KMS-11 (cell line): ENCODE measurements around the gene ADAMTS8.

Experiments used
- H2AFZ ChIP-seq: fragments of 200-600 bp; sonication (generic); 2 replicates; pipeline ENCODE4 v1.6.1; 2016; ENCODE audit warnings: antibody characterized with exemption, mixed run types, low read depth
- H3K27ac ChIP-seq: fragments of 200-600 bp; sonication (generic); 2 replicates; pipeline ENCODE4 v1.6.1; 2016; ENCODE audit warnings: mild to moderate bottlenecking, mixed run types
- H3K27me3 ChIP-seq: fragments of 200-600 bp; sonication (generic); 2 replicates; pipeline ENCODE4 v1.6.1; 2017; ENCODE audit warnings: mild to moderate bottlenecking, low read depth, mixed run types, moderate library complexity; ENCODE audit not compliant: insufficient read depth
- H3K36me3 ChIP-seq: fragments of 200-600 bp; sonication (generic); 2 replicates; pipeline ENCODE4 v1.6.1; 2017; ENCODE audit warnings: mild to moderate bottlenecking, mixed run types; ENCODE audit not compliant: insufficient read depth
- H3K4me1 ChIP-seq: fragments of 200-600 bp; sonication (generic); 2 replicates; pipeline ENCODE4 v1.6.1; 2016; ENCODE audit warnings: mild to moderate bottlenecking, low read depth, mixed run types; ENCODE audit not compliant: poor library complexity, severe bottlenecking
- H3K4me2 ChIP-seq: fragments of 200-600 bp; sonication (generic); 2 replicates; pipeline ENCODE4 v1.7.0; 2016; ENCODE audit warnings: mild to moderate bottlenecking, mixed run types
- H3K4me3 ChIP-seq: fragments of 200-600 bp; sonication (generic); IDR thresholded peaks from 2 replicates; pipeline ENCODE4 v1.6.1; 2017; ENCODE audit warnings: low read depth, low read length, mixed read lengths; ENCODE audit not compliant: insufficient read depth
- H3K79me2 ChIP-seq: fragments of 200-600 bp; sonication (generic); 2 replicates; pipeline ENCODE4 v1.6.1; 2016; ENCODE audit warnings: low read depth, mixed run types; ENCODE audit not compliant: insufficient read depth
- H3K9ac ChIP-seq: fragments of 200-600 bp; sonication (generic); 2 replicates; pipeline ENCODE4 v1.6.1; 2016; ENCODE audit warnings: mild to moderate bottlenecking, mixed run types
- H4K20me1 ChIP-seq: fragments of 200-600 bp; sonication (generic); 2 replicates; pipeline ENCODE4 v1.6.1; 2016; ENCODE audit warnings: mild to moderate bottlenecking, mixed run types; ENCODE audit not compliant: insufficient read depth
- TF ChIP-seq, protein P1 (sequence below): fragments of 200-600 bp; sonication (generic); conservative IDR thresholded peaks from 2 replicates; pipeline ENCODE4 v1.6.1; 2017; ENCODE audit warnings: low read depth, mild to moderate bottlenecking, antibody characterized with exemption, low read length, moderate library complexity, mixed read lengths

Gene ADAMTS8

DNA sequence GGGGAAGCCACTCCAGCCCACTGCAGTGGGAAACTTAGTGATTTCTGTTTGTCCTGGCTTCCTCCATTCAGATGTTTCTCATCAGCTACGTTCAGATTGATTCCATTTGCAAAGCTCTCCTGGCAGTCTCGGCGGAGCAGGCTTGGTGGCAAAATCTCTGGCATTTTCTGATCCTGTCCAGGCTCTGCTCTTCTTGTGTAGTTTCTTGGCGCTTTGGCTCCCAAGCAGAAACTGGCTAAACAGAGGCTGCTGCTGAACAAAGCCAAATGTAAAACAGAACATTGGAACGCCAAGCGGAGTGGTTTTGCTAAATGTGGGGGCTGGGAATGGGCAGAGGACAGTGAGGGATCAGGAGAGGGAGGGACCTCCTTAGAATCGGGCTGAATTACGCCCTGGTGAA lies 36.7 kb downstream of the ADAMTS8 start:
- Histone ChIP-seq H3K4me1 (no peaks in the 10 kb centered on the region), H3K27ac (no peak overlapping the region), H3K9ac (no peak overlapping the region), H3K36me3 (no peaks in the 10 kb centered on the region), H3K79me2 (no peaks in the 10 kb centered on the region), H3K4me3 (no peak overlapping the region), H3K4me2 (no peak overlapping the region), H3K27me3 (no peaks in the 10 kb centered on the region), H4K20me1 (no peaks in the 10 kb centered on the region), H2AFZ (no peak overlapping the region)
- TF ChIP-seq, protein P1, sequence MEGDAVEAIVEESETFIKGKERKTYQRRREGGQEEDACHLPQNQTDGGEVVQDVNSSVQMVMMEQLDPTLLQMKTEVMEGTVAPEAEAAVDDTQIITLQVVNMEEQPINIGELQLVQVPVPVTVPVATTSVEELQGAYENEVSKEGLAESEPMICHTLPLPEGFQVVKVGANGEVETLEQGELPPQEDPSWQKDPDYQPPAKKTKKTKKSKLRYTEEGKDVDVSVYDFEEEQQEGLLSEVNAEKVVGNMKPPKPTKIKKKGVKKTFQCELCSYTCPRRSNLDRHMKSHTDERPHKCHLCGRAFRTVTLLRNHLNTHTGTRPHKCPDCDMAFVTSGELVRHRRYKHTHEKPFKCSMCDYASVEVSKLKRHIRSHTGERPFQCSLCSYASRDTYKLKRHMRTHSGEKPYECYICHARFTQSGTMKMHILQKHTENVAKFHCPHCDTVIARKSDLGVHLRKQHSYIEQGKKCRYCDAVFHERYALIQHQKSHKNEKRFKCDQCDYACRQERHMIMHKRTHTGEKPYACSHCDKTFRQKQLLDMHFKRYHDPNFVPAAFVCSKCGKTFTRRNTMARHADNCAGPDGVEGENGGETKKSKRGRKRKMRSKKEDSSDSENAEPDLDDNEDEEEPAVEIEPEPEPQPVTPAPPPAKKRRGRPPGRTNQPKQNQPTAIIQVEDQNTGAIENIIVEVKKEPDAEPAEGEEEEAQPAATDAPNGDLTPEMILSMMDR = no peak

DNA sequence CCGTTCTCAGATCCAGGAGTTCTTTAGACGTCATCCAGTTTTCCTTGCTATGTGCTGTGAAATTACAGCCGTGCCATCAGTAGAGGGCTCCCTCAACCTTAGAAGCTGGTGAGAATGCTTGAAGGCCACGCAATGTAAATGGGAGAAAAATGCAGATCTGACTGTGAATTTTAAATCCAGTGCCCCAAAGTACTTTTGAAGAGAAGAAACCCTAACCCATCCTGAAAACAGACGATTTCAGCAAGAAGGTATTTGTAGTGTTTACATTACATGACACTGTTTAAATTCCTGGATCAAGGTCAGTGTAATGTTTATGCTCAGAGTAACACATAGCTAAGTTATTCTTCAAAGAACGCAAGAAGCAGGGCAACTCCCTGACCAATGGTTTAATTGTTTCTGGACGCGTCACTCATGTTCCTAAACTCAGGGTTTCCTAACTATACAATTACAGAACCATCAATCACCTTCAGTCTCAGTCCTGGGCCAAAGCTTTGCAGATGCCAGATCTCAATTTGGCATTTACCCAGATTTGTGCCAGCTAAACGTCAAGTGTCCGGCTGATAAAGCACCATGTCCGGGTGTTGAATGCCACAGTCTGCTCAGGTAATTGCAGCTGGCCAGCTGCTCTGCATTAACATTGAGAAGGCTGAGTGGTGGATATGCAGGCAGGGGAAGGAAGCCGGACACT lies 38.2 kb downstream of the ADAMTS8 start:
- Histone ChIP-seq H3K4me1 (no peaks in the 10 kb centered on the region), H3K27ac (no peak overlapping the region), H3K4me3 (no peak overlapping the region), H3K27me3 (no peaks in the 10 kb centered on the region), H3K79me2 (no peaks in the 10 kb centered on the region), H2AFZ (no peak overlapping the region), H3K4me2 (no peak overlapping the region), H3K9ac (no peak overlapping the region), H3K36me3 (no peaks in the 10 kb centered on the region), H4K20me1 (no peaks in the 10 kb centered on the region)
- TF ChIP-seq, protein P1 = no peak

DNA sequence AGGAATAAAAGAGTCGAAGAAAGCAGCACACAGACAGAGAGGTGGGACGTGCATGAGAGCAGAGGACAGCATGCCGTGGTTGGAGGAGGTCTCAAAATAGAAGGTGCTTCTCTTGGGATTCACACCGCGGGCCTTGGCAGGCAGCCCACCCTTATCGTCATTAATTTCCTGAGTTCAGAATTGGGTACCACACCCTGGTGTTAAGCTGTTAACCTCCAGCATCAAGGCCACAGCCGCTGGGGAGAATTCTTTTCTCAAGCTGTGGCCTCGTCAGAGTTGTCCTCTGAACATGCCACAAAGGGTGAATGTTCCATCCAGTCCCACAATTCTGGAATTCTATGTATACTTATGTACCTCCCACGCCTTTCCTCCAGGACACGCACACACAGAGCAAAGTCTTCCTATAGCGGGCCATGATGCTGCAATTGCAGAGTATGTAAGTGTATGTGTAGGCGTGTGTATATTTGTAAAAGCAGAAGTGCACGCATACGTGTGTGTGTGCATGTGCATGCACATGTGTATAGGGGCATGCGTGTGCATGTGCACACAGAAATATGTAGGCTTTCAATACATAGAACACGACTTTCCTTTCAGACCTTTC lies 39.0 kb downstream of the ADAMTS8 start:
- no peak overlapping the region for H2AFZ ChIP-seq
- TF ChIP-seq, protein P1 = no peak
- H3K4me2 ChIP-seq = no peak overlapping the region
- H3K9ac ChIP-seq = no peak overlapping the region
- no peak overlapping the region for H3K4me3 ChIP-seq
- H3K36me3 ChIP-seq = no peaks in the 10 kb centered on the region
- H3K79me2 ChIP-seq = no peaks in the 10 kb centered on the region
- no peaks in the 10 kb centered on the region for H4K20me1 ChIP-seq
- H3K4me1 ChIP-seq = no peaks in the 10 kb centered on the region
- no peak overlapping the region for H3K27ac ChIP-seq
- H3K27me3 ChIP-seq = no peaks in the 10 kb centered on the region

DNA sequence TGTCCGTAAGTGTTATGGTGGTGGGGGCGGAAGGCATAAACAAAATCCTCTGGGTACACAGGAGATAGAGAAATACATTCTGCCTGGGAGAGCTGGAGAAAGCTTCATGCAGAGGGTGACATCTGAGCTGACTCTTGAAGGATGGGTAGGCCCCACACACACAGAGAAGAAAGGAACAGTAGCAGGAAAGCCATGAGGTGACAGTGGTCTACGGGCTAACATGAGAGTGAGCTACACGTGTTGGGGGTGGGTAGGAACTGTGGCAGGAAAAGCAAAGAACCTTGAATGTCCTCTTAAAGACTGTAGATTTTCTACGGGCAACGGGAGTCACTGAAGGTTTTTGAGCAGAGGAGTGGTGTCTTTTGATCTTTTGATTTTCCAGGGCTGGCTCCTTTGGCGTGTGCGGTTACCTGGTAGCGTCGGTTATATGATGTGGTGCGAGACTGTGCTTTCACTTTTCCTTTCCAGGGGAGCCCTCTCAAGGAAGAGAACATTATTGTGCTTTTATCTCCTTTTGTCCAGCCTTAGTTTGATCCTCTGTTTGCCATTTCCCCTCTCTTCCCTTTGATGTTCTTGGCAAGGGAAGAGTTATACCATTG lies 39.7 kb downstream of the ADAMTS8 start:
- H3K9ac ChIP-seq = no peak overlapping the region
- H3K79me2 ChIP-seq = no peaks in the 10 kb centered on the region
- H2AFZ ChIP-seq = no peak overlapping the region
- H3K4me2 ChIP-seq = no peak overlapping the region
- TF ChIP-seq, protein P1 = no peak
- no peaks in the 10 kb centered on the region for H4K20me1 ChIP-seq
- no peak overlapping the region for H3K4me3 ChIP-seq
- no peaks in the 10 kb centered on the region for H3K27me3 ChIP-seq
- no peaks in the 10 kb centered on the region for H3K4me1 ChIP-seq
- H3K27ac ChIP-seq = no peak overlapping the region
- no peaks in the 10 kb centered on the region for H3K36me3 ChIP-seq
